Superior temporal gyrus (tissue), 1 donor: ENCODE results near the gene NTM.

Source experiments
- DNase-seq: peaks from one replicate; pipeline ENCODE4 v3.0.0-alpha.2; 2016; ENCODE audit errors: extremely low spot score

NTM gene

GRCh38 chr11:131957875-131958274 lies 587.5 kb downstream of the NTM start:
- DNase-seq, result no peak

GRCh38 chr11:131962818-131963217 lies 592.4 kb downstream of the NTM start:
- DNase-seq, result no peak

GRCh38 chr11:131964698-131965483 lies 594.5 kb downstream of the NTM start:
- DNase-seq, result no peak

GRCh38 chr11:131965504-131965903 lies 595.1 kb downstream of the NTM start:
- DNase-seq, result no peak

- DNase-seq, result no peak
Observed at GRCh38 chr11:131966667-131967066, 596.3 kb downstream of the NTM start.

- no peak for DNase-seq
Observed at GRCh38 chr11:131969261-131969660, 598.8 kb downstream of the NTM start.

GRCh38 chr11:131973061-131973460 lies 602.6 kb downstream of the NTM start:
- no peak for DNase-seq

GRCh38 chr11:131975619-131976018 lies 605.2 kb downstream of the NTM start:
- DNase-seq, result no peak

GRCh38 chr11:131976021-131976420 lies 605.6 kb downstream of the NTM start:
- no peak for DNase-seq

GRCh38 chr11:131977231-131977630 lies 606.8 kb downstream of the NTM start:
- DNase-seq, result peak; percentile 77

GRCh38 chr11:131977854-131978253 lies 607.4 kb downstream of the NTM start:
- no peak for DNase-seq

GRCh38 chr11:131978351-131978750 lies 607.9 kb downstream of the NTM start:
- no peak for DNase-seq

- DNase-seq, result no peak
Observed at GRCh38 chr11:131979364-131979763, 608.9 kb downstream of the NTM start.

GRCh38 chr11:131980199-131980598 lies 609.8 kb downstream of the NTM start:
- no peak for DNase-seq

- DNase-seq, result peak; percentile 63
Observed at GRCh38 chr11:131980888-131981668, 610.7 kb downstream of the NTM start.

GRCh38 chr11:131982154-131982553 lies 611.7 kb downstream of the NTM start:
- DNase-seq, result no peak

GRCh38 chr11:131985846-131986301 lies 615.5 kb downstream of the NTM start:
- DNase-seq, result no peak

GRCh38 chr11:131987703-131988102 lies 617.3 kb downstream of the NTM start:
- DNase-seq, result no peak

GRCh38 chr11:131991606-131992005 lies 621.2 kb downstream of the NTM start:
- DNase-seq, result no peak

- DNase-seq, result no peak
Observed at GRCh38 chr11:131993246-131993645, 622.8 kb downstream of the NTM start.

- DNase-seq, result no peak
Observed at GRCh38 chr11:131998020-131998419, 627.6 kb downstream of the NTM start.

GRCh38 chr11:131999084-131999483 lies 628.7 kb downstream of the NTM start:
- no peak for DNase-seq

- DNase-seq, result no peak
Observed at GRCh38 chr11:131999955-132000354, 629.5 kb downstream of the NTM start.
